Loucy (cell line): ENCODE data around the gene CEP72.
"Not testable (repeated sequence)": the region's sequence is repeated elsewhere in the genome, so short reads cannot be mapped to it uniquely, and the experiment has no call there.

Experiments
- H2AFZ ChIP-seq: fragments of 200-600 bp; sonication (generic); 2 replicates; pipeline ENCODE4 v1.6.0; 2016; ENCODE audit warnings: antibody characterized with exemption, mild to moderate bottlenecking, low read length, moderate library complexity
- H3F3A ChIP-seq: fragments of 200-600 bp; 2 replicates; pipeline ENCODE4 v1.6.0; 2016; ENCODE audit warnings: antibody characterized with exemption, low read depth, mild to moderate bottlenecking
- H3K27me3 ChIP-seq: fragments of 200-600 bp; sonication (generic); 2 replicates; pipeline ENCODE4 v1.6.1; 2014; ENCODE audit warnings: low read length, mild to moderate bottlenecking; ENCODE audit not compliant: insufficient read depth, poor library complexity, severe bottlenecking
- H3K36me3 ChIP-seq: fragments of 200-600 bp; sonication (generic); 2 replicates; pipeline ENCODE4 v1.6.1; 2016; ENCODE audit warnings: low read length; ENCODE audit not compliant: insufficient read depth
- H3K4me1 ChIP-seq: fragments of 200-600 bp; sonication (generic); 2 replicates; pipeline ENCODE4 v1.5.1; 2014; ENCODE audit warnings: low read length, mild to moderate bottlenecking; ENCODE audit not compliant: insufficient read depth, poor library complexity, severe bottlenecking
- H3K4me2 ChIP-seq: fragments of 200-600 bp; sonication (generic); 2 replicates; pipeline ENCODE4 v1.6.0; 2014; ENCODE audit warnings: antibody characterized with exemption, low read length, low read depth, mild to moderate bottlenecking; ENCODE audit not compliant: poor library complexity, severe bottlenecking
- H3K4me3 ChIP-seq: fragments of 200-600 bp; sonication (generic); 2 replicates; pipeline ENCODE4 v1.5.1; 2014; ENCODE audit warnings: low read length, mild to moderate bottlenecking, mixed read lengths; ENCODE audit not compliant: poor library complexity, severe bottlenecking
- H3K79me2 ChIP-seq: fragments of 200-600 bp; sonication (generic); 2 replicates; pipeline ENCODE4 v1.6.1; 2014; ENCODE audit warnings: low read length; ENCODE audit not compliant: insufficient read depth
- H3K9ac ChIP-seq: fragments of 200-600 bp; sonication (generic); 2 replicates; pipeline ENCODE4 v1.6.0; 2014; ENCODE audit warnings: mild to moderate bottlenecking, low read depth, low read length, moderate library complexity; ENCODE audit not compliant: poor library complexity, severe bottlenecking
- H3K9me2 ChIP-seq: fragments of 200-600 bp; sonication (generic); replicated peaks from 2 replicates; pipeline ENCODE4 v1.6.1; 2016; ENCODE audit warnings: low read depth, low read length, mixed read lengths
- H3K9me3 ChIP-seq: fragments of 200-600 bp; sonication (generic); 2 replicates; pipeline ENCODE4 v1.6.1; 2014; ENCODE audit warnings: mild to moderate bottlenecking, antibody characterized with exemption, low read length, low read depth; ENCODE audit not compliant: insufficient read depth
- H4K20me1 ChIP-seq: fragments of 200-600 bp; sonication (generic); 2 replicates; pipeline ENCODE4 v1.6.0; 2014; ENCODE audit warnings: antibody characterized with exemption, low read length, mild to moderate bottlenecking; ENCODE audit not compliant: insufficient read depth, poor library complexity, severe bottlenecking

CEP72 gene

DNA sequence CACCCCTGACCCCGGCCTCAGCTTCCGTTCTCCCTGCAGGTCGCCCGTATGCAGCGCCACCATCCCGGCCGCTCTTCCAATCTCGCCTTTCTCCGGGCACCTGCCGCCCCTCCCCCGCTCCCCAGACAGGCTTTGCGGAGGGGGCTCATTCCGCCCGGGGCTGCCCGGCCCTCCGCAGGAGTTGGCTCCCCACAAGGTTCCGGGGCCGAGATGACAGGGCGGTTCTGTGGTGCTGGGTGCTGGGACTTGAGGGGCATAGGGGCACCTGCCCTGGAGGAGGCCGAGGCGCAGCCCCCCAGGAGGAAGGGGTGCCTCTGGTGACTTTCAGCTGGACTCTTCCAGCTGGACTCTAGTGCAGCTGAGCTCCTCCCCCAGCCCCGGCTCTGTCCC lies 81.9 kb downstream of the CEP72 start:
- H3K4me2 ChIP-seq: not testable (repeated sequence)

GRCh38 chr5:695475-695874 lies 83.3 kb downstream of the CEP72 start:
- not testable (repeated sequence) for H3F3A ChIP-seq, H3K4me2 ChIP-seq, H3K27me3 ChIP-seq, H3K9ac ChIP-seq, H3K9me3 ChIP-seq, H2AFZ ChIP-seq, H3K4me3 ChIP-seq, H3K36me3 ChIP-seq, H4K20me1 ChIP-seq, H3K9me2 ChIP-seq, H3K79me2 ChIP-seq, H3K4me1 ChIP-seq

More for the DNA sequence above, 81.9 kb downstream of the CEP72 start:
- not testable (repeated sequence) for H3K9ac ChIP-seq, H3K36me3 ChIP-seq, H3K27me3 ChIP-seq, H3K79me2 ChIP-seq, H3K9me3 ChIP-seq, H2AFZ ChIP-seq, H3F3A ChIP-seq, H4K20me1 ChIP-seq, H3K9me2 ChIP-seq, H3K4me1 ChIP-seq, H3K4me3 ChIP-seq

DNA sequence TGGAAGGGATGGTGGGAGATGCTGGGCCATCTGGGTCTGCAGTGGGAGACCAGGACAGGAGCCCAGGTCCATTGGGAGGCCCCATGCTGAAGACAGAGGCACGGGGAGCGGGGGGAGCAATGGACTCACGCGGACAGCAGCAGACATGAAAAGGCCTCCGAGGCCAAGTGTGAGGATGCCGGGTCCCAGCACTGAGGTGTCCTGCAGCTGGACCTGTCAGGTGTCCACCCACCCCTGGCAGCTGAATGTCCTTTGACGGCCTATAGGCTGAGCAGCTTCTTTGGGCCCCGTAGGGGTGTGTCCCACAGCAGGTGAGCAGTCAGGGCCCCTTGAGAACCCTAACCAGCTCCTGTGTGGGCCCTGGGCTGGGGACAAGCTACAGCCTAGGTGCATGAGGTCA lies 84.1 kb downstream of the CEP72 start:
- not testable (repeated sequence) for H3F3A ChIP-seq, H2AFZ ChIP-seq, H3K27me3 ChIP-seq, H4K20me1 ChIP-seq, H3K4me3 ChIP-seq, H3K4me2 ChIP-seq, H3K9me3 ChIP-seq, H3K36me3 ChIP-seq, H3K79me2 ChIP-seq, H3K9me2 ChIP-seq, H3K9ac ChIP-seq, H3K4me1 ChIP-seq

DNA sequence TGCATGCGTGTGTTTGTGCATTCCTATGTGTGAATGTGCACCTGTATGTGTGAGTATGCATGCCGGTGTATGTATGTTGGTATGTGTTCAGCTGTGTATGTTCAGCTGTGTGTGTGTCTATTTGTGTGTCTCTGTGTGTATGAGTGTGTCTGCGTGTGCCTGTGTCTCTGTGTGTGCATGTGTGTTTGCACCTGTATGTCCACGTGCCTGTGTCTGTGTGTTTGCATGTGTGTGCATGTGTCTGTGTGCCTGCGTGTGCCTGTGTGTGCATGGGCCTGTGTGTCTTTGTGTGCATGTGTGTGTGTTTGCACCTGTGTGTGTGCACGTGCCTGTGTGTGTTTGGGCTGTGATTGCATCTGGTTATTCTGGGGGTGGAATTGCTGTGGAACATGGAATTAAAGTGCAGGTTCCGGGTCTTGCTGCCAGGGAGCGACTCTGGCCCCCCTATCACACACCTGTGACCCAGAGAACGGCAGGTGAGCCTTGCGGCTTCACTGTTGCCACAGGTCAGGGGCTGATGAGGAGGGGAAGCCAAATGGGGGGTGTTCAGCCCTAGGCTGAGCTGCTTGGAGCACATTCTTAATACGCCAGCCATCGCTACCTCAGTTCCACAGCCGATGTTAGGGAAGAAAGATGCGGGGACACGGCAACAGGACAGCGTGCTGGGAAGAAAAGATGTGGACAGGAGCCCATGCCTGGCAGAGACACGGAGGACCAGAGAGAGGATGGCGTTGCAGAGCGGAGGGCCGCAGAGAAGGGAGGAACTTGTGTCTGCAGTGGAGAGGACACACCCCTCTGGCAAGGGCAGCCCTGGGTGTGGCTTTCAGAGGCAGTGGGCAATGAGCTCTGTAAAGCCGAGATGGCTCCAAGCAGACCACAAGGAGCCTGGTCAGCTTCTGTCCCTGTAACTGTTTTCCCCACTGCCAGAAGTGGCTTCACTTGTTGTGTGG lies 84.9 kb downstream of the CEP72 start:
- H3K4me3 ChIP-seq, H2AFZ ChIP-seq, H4K20me1 ChIP-seq, H3K79me2 ChIP-seq, H3K27me3 ChIP-seq, H3K4me1 ChIP-seq, H3K4me2 ChIP-seq, H3K9me3 ChIP-seq, H3K9me2 ChIP-seq, H3F3A ChIP-seq, H3K9ac ChIP-seq, H3K36me3 ChIP-seq: not testable (repeated sequence)
